Gastroesophageal sphincter (tissue), 4 donors: ENCODE results near the gene MAP3K20. TPM values are rescaled to one million over a fixed set of nuclear protein-coding genes. Genes with fewer than 3 reads are reported as not detected.

Experiments used
- ATAC-seq: fragments of 150-250 bp; one replicate; pipeline ENCODE4 v1.9.1; 2016; ENCODE audit warnings: mild to moderate bottlenecking, moderate library complexity
- H3K27ac ChIP-seq, 4 donors: fragments of 200-600 bp; sonication (generic) in 3 of 4; 1 replicate in 3 of 4; 2 replicates in 1 of 4; pipeline ENCODE4 v1.5.1; 2016 to 2019
- H3K27me3 ChIP-seq: fragments of 200-600 bp; sonication (generic); one replicate; pipeline ENCODE4 v1.5.1; 2019
- H3K36me3 ChIP-seq, 2 donors: fragments of 200-600 bp; sonication (generic); one replicate each; pipeline ENCODE4 v1.5.1; 2019; ENCODE audit warnings: control low read depth in 1 of 2
- H3K4me1 ChIP-seq, 3 donors: fragments of 200-600 bp; sonication (generic); 1 replicate in 2 of 3; 2 replicates in 1 of 3; pipeline ENCODE4 v1.5.1; 2016 to 2019; ENCODE audit warnings: control low read depth in 2 of 3
- H3K4me3 ChIP-seq, 2 donors: fragments of 200-600 bp; sonication (generic); one replicate each; pipeline ENCODE4 v1.5.1; 2019; ENCODE audit warnings: mild to moderate bottlenecking in 1 of 2, moderate library complexity in 1 of 2
- H3K9me3 ChIP-seq, 3 donors: fragments of 200-600 bp; sonication (generic); one replicate each; pipeline ENCODE4 v1.5.1; 2017 to 2019; ENCODE audit warnings: control low read depth in 2 of 3
- EP300 ChIP-seq: sonication (generic); formaldehyde crosslinking; IDR thresholded peaks from one replicate; pipeline ENCODE4 v1.6.1; 2017; ENCODE audit warnings: antibody characterized with exemption, mild to moderate bottlenecking
- POLR2A ChIP-seq, 2 donors: fragments of 450-650 bp; IDR thresholded peaks; one replicate each; pipeline ENCODE4 v1.6.1; 2017; ENCODE audit warnings: antibody characterized with exemption in 2 of 2, mild to moderate bottlenecking in 2 of 2, moderate library complexity in 1 of 2
- POLR2AphosphoS5 ChIP-seq: sonication (generic); formaldehyde crosslinking; IDR thresholded peaks from one replicate; pipeline ENCODE4 v1.6.1; 2017; ENCODE audit warnings: antibody characterized with exemption
- WGBS, 2 donors: methylation state at CpG; one replicate each; pipeline ENCODE4 v1.1.5; 2018; ENCODE audit warnings: low coverage in 1 of 2; 5-methylcytosine and 5-hydroxymethylcytosine counted together
- total RNA-seq, 4 donors: library from RNA; depleted of rRNA; stranded (reverse); fragments of >200 nt; gene quantifications; one replicate each; pipeline ENCODE4 v1.1.0, GENCODE V29; 2016
- TF ChIP-seq, protein P1 (sequence below), 4 experiments: fragments of 200-600 bp in 2 of 4; fragments of 450-650 bp in 2 of 4; sonication (generic) in 1 of 4; IDR thresholded peaks; one replicate each; pipeline ENCODE4 v1.5.1; 2017 to 2019; ENCODE audit warnings: antibody characterized with exemption in 4 of 4, mild to moderate bottlenecking in 2 of 4, moderate library complexity in 2 of 4

MAP3K20 gene
- total RNA-seq, 4 donors from 2014 or later = 318 to 496 (median 327) TPM

DNA sequence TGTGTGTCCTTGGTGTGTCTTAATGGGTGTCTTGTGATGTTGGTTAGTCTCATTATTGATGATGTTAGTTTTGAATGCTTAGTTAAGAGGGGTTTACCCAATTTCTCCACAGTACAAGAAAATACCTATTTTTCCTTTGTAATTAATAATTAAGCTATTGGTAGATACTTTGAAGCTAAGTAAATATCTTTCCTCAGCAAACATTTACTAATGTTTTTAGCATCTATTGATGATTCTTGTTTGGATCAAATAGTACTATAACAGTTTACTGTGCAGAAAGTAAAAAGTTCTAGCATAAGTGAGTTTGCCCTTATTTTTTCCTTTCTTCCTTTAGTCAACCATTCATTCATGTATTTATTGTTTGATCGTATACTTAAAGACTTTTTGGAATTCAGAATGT lies 19.1 kb downstream of the MAP3K20 start:
- WGBS, 2 donors = 24 to 33% methylated on average over 1 of the region's 1 CpG
- H3K36me3 ChIP-seq = peaks cover 0 to 20% of the 10 kb centered on the region in 2 donors
- no peaks in the 10 kb centered on the region for H3K9me3 ChIP-seq
- ATAC-seq = no peak
- H3K27ac ChIP-seq = peak overlapping the region; percentile 26 to 63 (median 38)
- TF ChIP-seq POLR2A (IDR thresholded peaks at IDR 0.05) (no peak), POLR2AphosphoS5 (no peak), EP300 (no peak)
- TF ChIP-seq, protein P1, sequence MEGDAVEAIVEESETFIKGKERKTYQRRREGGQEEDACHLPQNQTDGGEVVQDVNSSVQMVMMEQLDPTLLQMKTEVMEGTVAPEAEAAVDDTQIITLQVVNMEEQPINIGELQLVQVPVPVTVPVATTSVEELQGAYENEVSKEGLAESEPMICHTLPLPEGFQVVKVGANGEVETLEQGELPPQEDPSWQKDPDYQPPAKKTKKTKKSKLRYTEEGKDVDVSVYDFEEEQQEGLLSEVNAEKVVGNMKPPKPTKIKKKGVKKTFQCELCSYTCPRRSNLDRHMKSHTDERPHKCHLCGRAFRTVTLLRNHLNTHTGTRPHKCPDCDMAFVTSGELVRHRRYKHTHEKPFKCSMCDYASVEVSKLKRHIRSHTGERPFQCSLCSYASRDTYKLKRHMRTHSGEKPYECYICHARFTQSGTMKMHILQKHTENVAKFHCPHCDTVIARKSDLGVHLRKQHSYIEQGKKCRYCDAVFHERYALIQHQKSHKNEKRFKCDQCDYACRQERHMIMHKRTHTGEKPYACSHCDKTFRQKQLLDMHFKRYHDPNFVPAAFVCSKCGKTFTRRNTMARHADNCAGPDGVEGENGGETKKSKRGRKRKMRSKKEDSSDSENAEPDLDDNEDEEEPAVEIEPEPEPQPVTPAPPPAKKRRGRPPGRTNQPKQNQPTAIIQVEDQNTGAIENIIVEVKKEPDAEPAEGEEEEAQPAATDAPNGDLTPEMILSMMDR (IDR thresholded peaks at IDR 0.05) = no peak
- peaks cover 5 to 88% (median 30%) of the 10 kb centered on the region in 3 donors for H3K4me1 ChIP-seq
- H3K4me3 ChIP-seq = no peak overlapping the region
- no peaks in the 10 kb centered on the region for H3K27me3 ChIP-seq

DNA sequence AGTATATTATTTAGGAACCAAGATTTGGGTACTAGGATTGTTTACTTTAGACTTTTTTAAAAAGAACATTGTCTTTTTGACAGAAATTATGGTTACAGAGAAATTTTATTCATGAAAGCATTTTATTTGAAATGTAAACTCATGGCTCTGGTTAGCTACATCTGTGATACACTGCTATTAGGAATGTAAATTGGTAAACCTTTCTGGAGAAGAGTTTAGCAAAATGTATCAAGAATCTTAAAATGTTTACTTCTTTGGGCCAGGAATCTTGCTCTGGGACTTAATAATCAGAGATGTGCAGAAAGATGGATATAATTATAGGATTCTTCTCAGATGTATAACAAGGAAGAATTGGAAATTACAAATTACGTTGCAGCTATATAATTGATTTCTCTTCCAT lies 19.7 kb downstream of the MAP3K20 start:
- H3K4me1 ChIP-seq = peaks cover 8 to 88% (median 27%) of the 10 kb centered on the region in 3 donors
- no peaks in the 10 kb centered on the region for H3K27me3 ChIP-seq
- no peak for ATAC-seq
- no peak overlapping the region for H3K4me3 ChIP-seq
- no peak for TF ChIP-seq POLR2A (IDR thresholded peaks at IDR 0.05)
- TF ChIP-seq, protein P1 (IDR thresholded peaks at IDR 0.05) = no peak
- no peak for TF ChIP-seq POLR2AphosphoS5
- TF ChIP-seq EP300 = no peak
- H3K27ac ChIP-seq = peak overlapping the region; percentile 26 to 63 (median 38)
- H3K9me3 ChIP-seq = no peaks in the 10 kb centered on the region
- H3K36me3 ChIP-seq = peaks cover 0 to 20% of the 10 kb centered on the region in 2 donors
- 27 to 50% methylated on average over 1 of the region's 1 CpG for WGBS, 2 donors

DNA sequence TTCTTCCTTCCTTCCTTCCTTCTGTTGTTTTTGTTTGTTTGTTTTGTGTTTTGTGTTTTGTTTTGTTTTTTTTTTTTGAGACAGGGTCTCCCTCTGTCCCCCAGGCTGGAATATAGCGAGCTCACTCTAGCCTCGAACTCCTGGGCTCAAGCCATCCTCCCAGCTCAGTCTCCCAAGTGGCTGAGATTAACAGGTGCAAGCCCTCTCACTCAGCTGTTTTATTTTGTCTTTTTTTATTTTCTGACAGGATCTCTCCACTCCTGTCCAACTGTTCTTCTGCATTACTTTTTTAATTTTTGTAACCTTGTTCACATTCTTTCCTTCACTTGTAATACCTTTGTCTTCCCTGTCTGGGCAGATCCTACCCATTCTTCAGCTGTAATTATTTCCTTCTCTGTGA lies 23.6 kb downstream of the MAP3K20 start:
- WGBS, 2 donors = 40 to 48% methylated on average over 1 to 2 of the region's 2 CpGs
- no peak for ATAC-seq

DNA sequence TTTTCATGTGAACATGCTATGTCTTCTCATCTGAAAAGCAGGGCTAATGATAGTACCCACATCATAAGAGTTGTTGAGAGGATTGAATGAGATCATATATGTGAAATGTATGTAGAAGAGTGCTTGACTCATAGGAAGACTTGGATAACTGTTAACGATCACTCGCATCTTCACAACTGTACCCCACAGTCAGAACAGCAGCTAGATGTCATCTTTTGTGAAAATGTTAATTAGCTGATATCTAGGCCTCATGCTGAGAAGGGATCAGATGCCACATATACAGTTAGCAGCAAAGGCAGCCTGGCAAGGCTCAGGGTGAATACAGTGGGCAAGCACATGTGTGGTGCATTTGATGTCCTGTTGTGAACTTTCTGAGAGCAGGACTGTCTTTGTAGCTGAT lies 24.2 kb downstream of the MAP3K20 start:
- peaks cover 0 to 13% of the 10 kb centered on the region in 2 donors for H3K36me3 ChIP-seq
- no peaks in the 10 kb centered on the region for H3K9me3 ChIP-seq
- no peak for ATAC-seq
- WGBS, 2 donors = 94 to 100% methylated on average over 2 of the region's 2 CpGs
- no peak overlapping the region for H3K27ac ChIP-seq
- no peak overlapping the region for H3K4me3 ChIP-seq
- H3K4me1 ChIP-seq = peaks cover 10 to 97% (median 25%) of the 10 kb centered on the region in 3 donors
- H3K27me3 ChIP-seq = no peaks in the 10 kb centered on the region
- TF ChIP-seq EP300 = no peak

More for the DNA sequence above, 23.6 kb downstream of the MAP3K20 start:
- TF ChIP-seq POLR2A (IDR thresholded peaks at IDR 0.05) (no peak), EP300 (no peak), POLR2AphosphoS5 (no peak)
- TF ChIP-seq, protein P1 (IDR thresholded peaks at IDR 0.05) = no peak
- no peak overlapping the region for H3K27ac ChIP-seq
- no peaks in the 10 kb centered on the region for H3K27me3 ChIP-seq
- peaks cover 0 to 13% of the 10 kb centered on the region in 2 donors for H3K36me3 ChIP-seq
- H3K4me1 ChIP-seq = peaks cover 10 to 97% (median 26%) of the 10 kb centered on the region in 3 donors
- no peak overlapping the region for H3K4me3 ChIP-seq
- no peaks in the 10 kb centered on the region for H3K9me3 ChIP-seq

DNA sequence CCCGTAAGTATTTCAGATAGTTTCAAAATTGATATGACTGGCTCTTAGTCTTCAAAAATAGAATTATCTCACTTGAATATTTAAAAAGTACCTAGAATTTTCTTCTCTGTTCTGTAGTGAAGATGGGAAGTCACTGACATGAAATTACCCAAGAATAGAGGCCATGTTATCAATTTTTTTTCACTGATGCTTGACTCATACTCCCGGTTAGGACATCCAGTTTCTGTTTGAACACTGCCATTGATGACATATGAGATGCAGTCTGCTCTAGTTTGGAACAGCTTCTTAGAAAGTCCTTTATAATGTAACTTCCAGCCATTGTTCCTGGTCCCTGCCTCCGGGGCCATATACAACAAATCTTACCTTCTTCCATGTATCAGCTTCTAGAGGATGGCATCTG lies 26.0 kb downstream of the MAP3K20 start:
- Histone ChIP-seq H3K36me3 (peaks cover 0 to 7% of the 10 kb centered on the region in 2 donors), H3K27ac (peak overlapping the region in 1 of 4 donors; percentile 39), H3K9me3 (no peaks in the 10 kb centered on the region), H3K4me1 (peaks cover 10 to 94% (median 21%) of the 10 kb centered on the region in 3 donors), H3K4me3 (no peak overlapping the region), H3K27me3 (no peaks in the 10 kb centered on the region)
- WGBS, 2 donors = 29 to 63% methylated on average over 3 of the region's 3 CpGs
- ATAC-seq = peak; percentile 80
- TF ChIP-seq, protein P1 (IDR thresholded peaks at IDR 0.05) = no peak
- TF ChIP-seq POLR2AphosphoS5 (peak; percentile 58), POLR2A (IDR thresholded peaks at IDR 0.05) (no peak), EP300 (no peak)
